Endothelial cell (in vitro differentiated cells): Measurements from ENCODE around the gene CNTD1. TPM values are rescaled to one million over a fixed set of nuclear protein-coding genes. Genes with fewer than 3 reads are reported as not detected.

ENCODE experiments used
- DNase-seq: peaks from one replicate; pipeline ENCODE4 v3.0.0; 2021; ENCODE audit warnings: low spot score
- H3K27ac Mint-ChIP-seq: one replicate; pipeline ENCODE4 v1.8.0; 2021; ENCODE audit warnings: mixed read lengths, inconsistent platforms; ENCODE audit not compliant: unreplicated experiment
- H3K27me3 Mint-ChIP-seq: one replicate; pipeline ENCODE4 v1.8.0; 2021; ENCODE audit warnings: mild to moderate bottlenecking, moderate library complexity, mixed read lengths, inconsistent platforms; ENCODE audit not compliant: unreplicated experiment
- H3K36me3 Mint-ChIP-seq: one replicate; pipeline ENCODE4 v1.8.0; 2021; ENCODE audit warnings: mild to moderate bottlenecking, low read depth, mixed read lengths, inconsistent platforms; ENCODE audit not compliant: unreplicated experiment
- H3K4me1 Mint-ChIP-seq: one replicate; pipeline ENCODE4 v1.8.0; 2021; ENCODE audit warnings: mild to moderate bottlenecking, mixed read lengths, inconsistent platforms; ENCODE audit not compliant: unreplicated experiment
- H3K4me3 Mint-ChIP-seq: one replicate; pipeline ENCODE4 v1.8.0; 2021; ENCODE audit warnings: mild to moderate bottlenecking, mixed read lengths, inconsistent platforms; ENCODE audit not compliant: unreplicated experiment
- H3K9me3 Mint-ChIP-seq: one replicate; pipeline ENCODE4 v1.8.0; 2021; ENCODE audit warnings: mixed read lengths, inconsistent platforms; ENCODE audit not compliant: unreplicated experiment
- CTCF ChIP-seq: fragments of 200-600 bp; sonication (generic); IDR thresholded peaks from one replicate; pipeline ENCODE4 v1.5.0; 2021; ENCODE audit warnings: antibody characterized with exemption; ENCODE audit not compliant: unreplicated experiment
- total RNA-seq: library from RNA; stranded (reverse); fragmentation: NEBNext Ultra II Directional; extraction: Animal tissue kit (Norgen Biotek cat#: 25700); gene quantifications from one replicate; pipeline ENCODE4 v1.2.1, GENCODE V29; 2021; ENCODE audit not compliant: unreplicated experiment

The CNTD1 gene
- total RNA-seq, 1 donor from 2014 or later = 0.59 TPM

- peak overlapping the region; percentile 19 for H3K4me3 Mint-ChIP-seq
- H3K4me1 Mint-ChIP-seq = peaks cover 59% of the 10 kb centered on the region
- H3K27ac Mint-ChIP-seq = no peak overlapping the region
- TF ChIP-seq CTCF = no peak
- H3K36me3 Mint-ChIP-seq = peaks cover 15% of the 10 kb centered on the region
- H3K27me3 Mint-ChIP-seq = no peaks in the 10 kb centered on the region
- no peak for DNase-seq
- H3K9me3 Mint-ChIP-seq = no peaks in the 10 kb centered on the region
Observed at GRCh38 chr17:42754782-42755181, 43.9 kb upstream of the CNTD1 start.

GRCh38 chr17:42759982-42760651 is 38.5 kb upstream of the CNTD1 start:
- H3K4me3 Mint-ChIP-seq = peak overlapping the region; percentile 88
- TF ChIP-seq CTCF = no peak
- H3K27ac Mint-ChIP-seq = peak overlapping the region; percentile 93
- H3K27me3 Mint-ChIP-seq = peaks cover 13% of the 10 kb centered on the region
- H3K36me3 Mint-ChIP-seq = peaks cover 17% of the 10 kb centered on the region
- no peaks in the 10 kb centered on the region for H3K9me3 Mint-ChIP-seq
- no peak for DNase-seq
- H3K4me1 Mint-ChIP-seq = peaks cover 55% of the 10 kb centered on the region

GRCh38 chr17:42760652-42761581 is 37.7 kb upstream of the CNTD1 start, which contains the start of gene RAMP2:
Gene RAMP2, plus strand, starts transcription at chr17:42761227. Its CDS starts 35 bp downstream, at chr17:42761262.
- Mint-ChIP-seq H3K36me3 (peaks cover 15% of the 10 kb centered on the region), H3K27me3 (peaks cover 13% of the 10 kb centered on the region), H3K27ac (peak within 1 kb of the TSS; percentile 100), H3K9me3 (no peaks in the 10 kb centered on the region), H3K4me1 (peaks cover 57% of the 10 kb centered on the region), H3K4me3 (peak within 1 kb of the TSS; percentile 91)
- peak; percentile 17 for TF ChIP-seq CTCF
- DNase-seq = peak; percentile 65

- Mint-ChIP-seq H3K9me3 (no peaks in the 10 kb centered on the region), H3K4me1 (peaks cover 52% of the 10 kb centered on the region), H3K27ac (peak overlapping the region; percentile 100), H3K27me3 (peaks cover 14% of the 10 kb centered on the region), H3K4me3 (peak overlapping the region; percentile 91), H3K36me3 (peaks cover 10% of the 10 kb centered on the region)
- DNase-seq = no peak
- no peak for TF ChIP-seq CTCF
Observed at GRCh38 chr17:42761638-42762037, 37.0 kb upstream of the CNTD1 start.

- Mint-ChIP-seq H3K4me3 (no peak overlapping the region), H3K4me1 (peaks cover 32% of the 10 kb centered on the region), H3K27ac (peak overlapping the region; percentile 33), H3K27me3 (peaks cover 12% of the 10 kb centered on the region), H3K9me3 (no peaks in the 10 kb centered on the region), H3K36me3 (peaks cover 6% of the 10 kb centered on the region)
- no peak for DNase-seq
- no peak for TF ChIP-seq CTCF
Observed at GRCh38 chr17:42766124-42766523, 32.5 kb upstream of the CNTD1 start.
